Caco-2 (cell line): ENCODE results near the gene AREL1. TPM values are rescaled to one million over a fixed set of nuclear protein-coding genes. Genes with fewer than 3 reads are reported as not detected.

Experiments used
- BruUV-seq: library from RNA; stranded (reverse); fragments of 400-500 nt; replicated peaks from 2 replicates; lab custom pipeline; 2021; lab: Mats Ljungman, UMichigan
- CTCF ChIA-PET: fragments of 300-600 bp; sonication (Branson Sonifier 250); formaldehyde crosslinking; loops from one replicate; lab custom pipeline; 2022; ENCODE audit warnings: antibody characterized with exemption; lab: Charles Lee
- POLR2A ChIA-PET: fragments of 300-600 bp; sonication (Branson Sonifier 250); formaldehyde crosslinking; loops from one replicate; lab custom pipeline; 2022; ENCODE audit warnings: antibody characterized with exemption; lab: Charles Lee
- DNase-seq, 2 experiments: peaks; one replicate each; pipeline versions ENCODE4 v3.0.0 to v3.0.0-alpha.2; 2020 to 2022
- H3K27me3 ChIP-seq: replicated peaks from 2 replicates; pipeline ENCODE4 v1.6.0; 2011; ENCODE audit warnings: low read length; ENCODE audit not compliant: control insufficient read depth, insufficient read depth
- H3K36me3 ChIP-seq: 2 replicates; pipeline ENCODE4 v1.5.1; 2011; ENCODE audit warnings: low read length; ENCODE audit not compliant: control insufficient read depth, insufficient read depth
- H3K4me1 ChIP-seq: fragments of 250-450 bp; sonication (Bioruptor Pico); 2 replicates; pipeline ENCODE4 v1.5.1; 2020; ENCODE audit warnings: mild to moderate bottlenecking
- H3K4me3 ChIP-seq: 2 replicates; pipeline ENCODE4 v1.5.1; 2011; ENCODE audit warnings: low read depth, mild to moderate bottlenecking, control low read depth, low read length
- H3K9me3 ChIP-seq: fragments of 250-450 bp; sonication (Bioruptor Pico); 2 replicates; pipeline ENCODE4 v1.5.1; 2020; ENCODE audit warnings: mild to moderate bottlenecking, moderate library complexity
- H3K27ac Mint-ChIP-seq: one replicate; pipeline ENCODE4 v1.8.0; 2022; ENCODE audit warnings: mixed read lengths; ENCODE audit not compliant: unreplicated experiment
- H3K27me3 Mint-ChIP-seq: one replicate; pipeline ENCODE4 v1.8.0; 2022; ENCODE audit warnings: mixed read lengths; ENCODE audit not compliant: insufficient read depth, unreplicated experiment
- H3K36me3 Mint-ChIP-seq: one replicate; pipeline ENCODE4 v1.8.0; 2022; ENCODE audit warnings: mild to moderate bottlenecking, mixed read lengths; ENCODE audit not compliant: insufficient read depth, unreplicated experiment
- H3K4me1 Mint-ChIP-seq: one replicate; pipeline ENCODE4 v1.8.0; 2022; ENCODE audit warnings: low read depth, mixed read lengths; ENCODE audit not compliant: unreplicated experiment
- H3K4me3 Mint-ChIP-seq: one replicate; pipeline ENCODE4 v1.8.0; 2022; ENCODE audit warnings: mild to moderate bottlenecking, moderate library complexity, mixed read lengths; ENCODE audit not compliant: unreplicated experiment
- H3K9me3 Mint-ChIP-seq: one replicate; pipeline ENCODE4 v1.8.0; 2022; ENCODE audit warnings: mixed read lengths; ENCODE audit not compliant: unreplicated experiment
- CTCF ChIP-seq, 2 experiments: fragments of 200-600 bp in 1 of 2; IDR thresholded peaks; 1 replicate in 1 of 2; 2 replicates in 1 of 2; pipeline versions ENCODE4 v1.5.1 to v1.8.0; 2011 to 2022; ENCODE audit warnings: antibody characterized with exemption in 1 of 2, control low read depth in 1 of 2, inconsistent platforms in 1 of 2, low read depth in 1 of 2, low read length in 1 of 2, mild to moderate bottlenecking in 1 of 2, moderate library complexity in 1 of 2; ENCODE audit not compliant: insufficient read depth in 1 of 2, severe bottlenecking in 1 of 2, unreplicated experiment in 1 of 2
- intact Hi-C: fragments of 100-400 bp; cut with micrococcal nuclease; formaldehyde crosslinking; loops from one replicate; pipeline ENCODE4 v1.10.0; 2022; ENCODE audit not compliant: unreplicated experiment
- total RNA-seq: library from RNA; stranded (reverse); gene quantifications from 2 replicates; pipeline ENCODE4 v1.2.3, GENCODE V29; 2022

AREL1 gene
- total RNA-seq, 1 experiment from 2014 or later = 38.0 TPM

GRCh38 chr14:74664717-74665116 is 48.2 kb downstream of the AREL1 start:
- H3K4me1 Mint-ChIP-seq = no peaks in the 10 kb centered on the region
- peaks cover 60% of the 10 kb centered on the region for H3K36me3 Mint-ChIP-seq
- no peak overlapping the region for H3K4me3 ChIP-seq
- H3K4me1 ChIP-seq = no peaks in the 10 kb centered on the region
- BruUV-seq = no TSS peak
- DNase-seq = no peak
- intact Hi-C loops = no loop called here
- H3K9me3 ChIP-seq = no peaks in the 10 kb centered on the region
- H3K27me3 Mint-ChIP-seq = no peaks in the 10 kb centered on the region
- CTCF ChIA-PET = interaction anchor here (0.7 kb wide), 1 partner anchor 238 kb away, joined by 3 read pairs; no protein-coding TSS in a partner anchor
- POLR2A ChIA-PET = no interaction called here
- no peaks in the 10 kb centered on the region for H3K27me3 ChIP-seq
- TF ChIP-seq CTCF (IDR thresholded peaks at IDR 0.05; ENCODE audit: insufficient read depth in 1 of 2, low read depth in 1 of 2, low read length in 1 of 2, severe bottlenecking in 1 of 2, unreplicated experiment in 1 of 2) = no peak
- no peaks in the 10 kb centered on the region for H3K9me3 Mint-ChIP-seq
- no peak overlapping the region for H3K4me3 Mint-ChIP-seq
- no peaks in the 10 kb centered on the region; the same call in none of the 2 replicates for H3K36me3 ChIP-seq
- H3K27ac Mint-ChIP-seq = no peak overlapping the region

GRCh38 chr14:74663884-74664283 is 49.0 kb downstream of the AREL1 start:
- Mint-ChIP-seq H3K4me3 (no peak overlapping the region), H3K36me3 (peaks cover 54% of the 10 kb centered on the region), H3K27me3 (no peaks in the 10 kb centered on the region), H3K9me3 (no peaks in the 10 kb centered on the region), H3K4me1 (no peaks in the 10 kb centered on the region), H3K27ac (no peak overlapping the region)
- Histone ChIP-seq H3K36me3 (no peaks in the 10 kb centered on the region; the same call in none of the 2 replicates), H3K9me3 (no peaks in the 10 kb centered on the region), H3K4me1 (no peaks in the 10 kb centered on the region), H3K27me3 (no peaks in the 10 kb centered on the region), H3K4me3 (no peak overlapping the region)
- intact Hi-C loops = no loop called here
- BruUV-seq = no TSS peak
- TF ChIP-seq CTCF (IDR thresholded peaks at IDR 0.05; ENCODE audit: insufficient read depth in 1 of 2, low read depth in 1 of 2, low read length in 1 of 2, severe bottlenecking in 1 of 2, unreplicated experiment in 1 of 2) = peak in 1 of 2 experiments; percentile 6
- CTCF ChIA-PET = interaction anchor here (0.5 kb wide), 1 partner anchor 862 kb away, joined by 3 read pairs; no protein-coding TSS in a partner anchor
- POLR2A ChIA-PET = no interaction called here
- no peak for DNase-seq

GRCh38 chr14:74661726-74662450 is 51.0 kb downstream of the AREL1 start:
- intact Hi-C loops = no loop called here

More at GRCh38 chr14:74661726-74662450, 51.0 kb downstream of the AREL1 start:
- H3K27me3 Mint-ChIP-seq = no peaks in the 10 kb centered on the region
- peaks cover 49% of the 10 kb centered on the region for H3K36me3 Mint-ChIP-seq
- no peak for DNase-seq
- Histone ChIP-seq H3K9me3 (no peaks in the 10 kb centered on the region), H3K27me3 (no peaks in the 10 kb centered on the region), H3K36me3 (no peaks in the 10 kb centered on the region; the same call in none of the 2 replicates), H3K4me3 (no peak overlapping the region), H3K4me1 (no peaks in the 10 kb centered on the region)
- no peaks in the 10 kb centered on the region for H3K9me3 Mint-ChIP-seq
- CTCF ChIA-PET = interaction anchor here (0.7 kb wide), 1 partner anchor 120 kb away, joined by 3 read pairs; no protein-coding TSS in a partner anchor
- BruUV-seq = no TSS peak
- H3K4me1 Mint-ChIP-seq = no peaks in the 10 kb centered on the region
- no peak overlapping the region for H3K4me3 Mint-ChIP-seq
- H3K27ac Mint-ChIP-seq = no peak overlapping the region
- POLR2A ChIA-PET = no interaction called here
- TF ChIP-seq CTCF (IDR thresholded peaks at IDR 0.05; ENCODE audit: insufficient read depth in 1 of 2, low read depth in 1 of 2, low read length in 1 of 2, severe bottlenecking in 1 of 2, unreplicated experiment in 1 of 2) = no peak
